SK-N-SH (cell line): ENCODE results near the gene PLEKHG7. TPM values are rescaled to one million over a fixed set of nuclear protein-coding genes. Genes with fewer than 3 reads are reported as not detected.

ENCODE experiments used
- CTCF ChIA-PET: fragments of 300-600, 350-600 bp; formaldehyde crosslinking; extraction: SDS; loops from one replicate; lab custom pipeline; 2021; lab: Yijun Ruan, JAX
- POLR2A ChIA-PET: fragments of 350-600 bp; sonication (Branson Sonifier 250); formaldehyde crosslinking; extraction: SDS; loops from one replicate; lab custom pipeline; 2020; ENCODE audit warnings: antibody characterized with exemption, inconsistent platforms; lab: Yijun Ruan, JAX
- DNase-seq: peaks from one replicate; pipeline ENCODE4 v3.0.0; 2012
- H2AFZ ChIP-seq: fragments of 200-600 bp; sonication (generic); 2 replicates; pipeline ENCODE4 v1.8.1; 2016; ENCODE audit warnings: antibody characterized with exemption, mild to moderate bottlenecking, low read depth
- H3F3A ChIP-seq: fragments of 200-600 bp; sonication (generic); replicated peaks from 2 replicates; pipeline ENCODE3; 2016; ENCODE audit warnings: antibody characterized with exemption, mild to moderate bottlenecking; ENCODE audit not compliant: insufficient read depth
- H3K27ac ChIP-seq, 2 experiments: fragments of 200-500 bp in 1 of 2; fragments of 200-600 bp in 1 of 2; sonication (Bioruptor generic) in 1 of 2; sonication (generic), shearing (Covaris generic) in 1 of 2; 2 replicates each; pipeline versions ENCODE4 v1.5.1 to v1.6.1; 2014 to 2016; ENCODE audit warnings: low read depth in 2 of 2, inconsistent platforms in 1 of 2, low read length in 1 of 2, mild to moderate bottlenecking in 1 of 2, mixed read lengths in 1 of 2
- H3K27me3 ChIP-seq: fragments of 200-600 bp; sonication (generic), shearing (Covaris generic); 2 replicates; pipeline ENCODE4 v1.6.1; 2016; ENCODE audit warnings: mixed run types; ENCODE audit not compliant: insufficient read depth
- H3K36me3 ChIP-seq, 2 experiments: fragments of 200-500 bp in 1 of 2; fragments of 200-600 bp in 1 of 2; sonication (Bioruptor generic) in 1 of 2; sonication (generic) in 1 of 2; replicated peaks in 1 of 2; 2 replicates each; pipeline versions ENCODE3 to v1.5.1; 2014 to 2016; ENCODE audit warnings: low read length in 1 of 2, mild to moderate bottlenecking in 1 of 2; ENCODE audit not compliant: insufficient read depth in 2 of 2, control insufficient read depth in 1 of 2
- H3K4me1 ChIP-seq, 2 experiments: fragments of 200-500 bp in 1 of 2; fragments of 200-600 bp in 1 of 2; sonication (Bioruptor generic) in 1 of 2; sonication (generic), shearing (Covaris generic) in 1 of 2; 2 replicates each; pipeline versions ENCODE4 v1.5.1 to v1.6.1; 2014 to 2016; ENCODE audit warnings: low read depth in 1 of 2, low read length in 1 of 2, mixed run types in 1 of 2; ENCODE audit not compliant: insufficient read depth in 2 of 2, control insufficient read depth in 1 of 2
- H3K4me2 ChIP-seq: fragments of 200-600 bp; sonication (generic), shearing (Covaris generic); 2 replicates; pipeline ENCODE4 v1.6.1; 2017; ENCODE audit warnings: mixed run types
- H3K4me3 ChIP-seq, 2 experiments: fragments of 200-500 bp in 1 of 2; fragments of 200-600 bp in 1 of 2; sonication (Bioruptor generic) in 1 of 2; sonication (generic), shearing (Covaris generic) in 1 of 2; 2 replicates each; pipeline versions ENCODE4 v1.5.1 to v1.8.1; 2014 to 2016; ENCODE audit warnings: low read depth in 2 of 2, inconsistent platforms in 1 of 2, low read length in 1 of 2, mild to moderate bottlenecking in 1 of 2, mixed read lengths in 1 of 2, moderate library complexity in 1 of 2
- H3K79me2 ChIP-seq: fragments of 200-600 bp; sonication (generic); 2 replicates; pipeline ENCODE4 v1.8.1; 2017; ENCODE audit warnings: mild to moderate bottlenecking; ENCODE audit not compliant: insufficient read depth
- H3K9ac ChIP-seq: fragments of 200-600 bp; sonication (generic); 2 replicates; pipeline ENCODE4 v1.6.1; 2017; ENCODE audit warnings: mixed run types
- H3K9me2 ChIP-seq: fragments of 200-600 bp; sonication (generic); 2 replicates; pipeline ENCODE4 v1.6.1; 2017; ENCODE audit warnings: mixed run types
- H3K9me3 ChIP-seq: fragments of 200-600 bp; sonication (generic); 2 replicates; pipeline ENCODE4 v1.6.1; 2017; ENCODE audit warnings: mixed run types, mild to moderate bottlenecking, moderate library complexity
- H4K20me1 ChIP-seq: fragments of 200-600 bp; sonication (generic); 2 replicates; pipeline ENCODE4 v1.6.1; 2017; ENCODE audit warnings: mild to moderate bottlenecking, mixed run types; ENCODE audit not compliant: insufficient read depth
- CTCF ChIP-seq: fragments of 200-600 bp; sonication (generic); IDR thresholded peaks from 2 replicates; pipeline ENCODE4 v1.6.1; 2017; ENCODE audit warnings: antibody characterized with exemption, mild to moderate bottlenecking, moderate library complexity
- EP300 ChIP-seq, 2 experiments: IDR thresholded peaks; 2 replicates each; pipeline versions ENCODE4 v1.4.0 to v1.6.1; 2012; ENCODE audit warnings: borderline replicate concordance in 1 of 2, low read depth in 1 of 2, low read length in 1 of 2
- FOXJ3 ChIP-seq: sonication (generic); formaldehyde crosslinking; IDR thresholded peaks from 2 replicates; pipeline ENCODE4 v1.5.1; 2020; ENCODE audit warnings: mild to moderate bottlenecking, missing genetic modification reagents
- FOXM1 ChIP-seq: IDR thresholded peaks from 2 replicates; pipeline ENCODE4 v1.4.0; 2012; ENCODE audit warnings: low read depth, mild to moderate bottlenecking
- GABPA ChIP-seq: IDR thresholded peaks from 2 replicates; pipeline ENCODE4 v1.4.0; 2012; ENCODE audit warnings: low read depth, mild to moderate bottlenecking
- GATA2 ChIP-seq: sonication (generic); formaldehyde crosslinking; IDR thresholded peaks from 2 replicates; pipeline ENCODE4 v1.5.0; 2020; ENCODE audit warnings: mild to moderate bottlenecking, missing genetic modification reagents
- MEF2A ChIP-seq: IDR thresholded peaks from 2 replicates; pipeline ENCODE4 v1.4.0; 2012; ENCODE audit warnings: low read depth, borderline replicate concordance
- MXI1 ChIP-seq: IDR thresholded peaks from 2 replicates; pipeline ENCODE4 v1.6.1; 2012; ENCODE audit warnings: mild to moderate bottlenecking, low read depth, low read length, improper control_type of control experiment
- NFIC ChIP-seq: IDR thresholded peaks from 2 replicates; pipeline ENCODE4 v1.4.0; 2012; ENCODE audit warnings: borderline replicate concordance
- PBX3 ChIP-seq: IDR thresholded peaks from 2 replicates; pipeline ENCODE4; 2012
- POLR2AphosphoS5 ChIP-seq: IDR thresholded peaks from 2 replicates; pipeline ENCODE4 v1.6.1; 2012; ENCODE audit warnings: low read depth, low read length
- RAD21 ChIP-seq: IDR thresholded peaks from 2 replicates; pipeline ENCODE4 v1.6.1; 2012; ENCODE audit warnings: mild to moderate bottlenecking, low read length
- RCOR1 ChIP-seq: fragments of 150-350 bp; IDR thresholded peaks from 2 replicates; pipeline ENCODE4 v1.6.1; 2017; ENCODE audit warnings: antibody characterized with exemption, low read length
- RXRA ChIP-seq: IDR thresholded peaks from 2 replicates; pipeline ENCODE4 v1.4.0; 2012; ENCODE audit warnings: low read depth, mild to moderate bottlenecking, borderline replicate concordance
- TAF1 ChIP-seq: IDR thresholded peaks from 2 replicates; pipeline ENCODE4 v1.6.1; 2012; ENCODE audit warnings: low read depth, mild to moderate bottlenecking, low read length, moderate library complexity, borderline replicate concordance
- TEAD4 ChIP-seq: IDR thresholded peaks from 2 replicates; pipeline ENCODE4 v1.4.0; 2012; ENCODE audit warnings: mild to moderate bottlenecking, borderline replicate concordance; ENCODE audit not compliant: insufficient read depth
- YY1 ChIP-seq: IDR thresholded peaks from 2 replicates; pipeline ENCODE4 v1.4.0; 2012; ENCODE audit warnings: low read depth, mild to moderate bottlenecking
- ZBTB33 ChIP-seq: IDR thresholded peaks from 2 replicates; pipeline ENCODE4 v1.4.0; 2012; ENCODE audit warnings: low read depth, borderline replicate concordance
- polyA plus RNA-seq, 3 experiments: library from polyadenylated mRNA; depleted of rRNA; stranded (reverse); fragments of >200 nt; gene quantifications; 2 replicates each; pipeline ENCODE4 v1.2.3, GENCODE V29; 2012

Gene PLEKHG7
- polyA plus RNA-seq, 1 of the 3 experiments (the other 2 are of a cell fraction) = not detected

- Histone ChIP-seq H3K27me3 (no peaks in the 10 kb centered on the region), H3K4me3 (no peak overlapping the region), H3K9me2 (no peaks in the 10 kb centered on the region), H3K9ac (no peak overlapping the region), H3K9me3 (no peaks in the 10 kb centered on the region), H3K36me3 (no peaks in the 10 kb centered on the region), H3K4me2 (no peak overlapping the region), H3K4me1 (no peaks in the 10 kb centered on the region), H2AFZ (no peak overlapping the region), H3K79me2 (no peaks in the 10 kb centered on the region), H3K27ac (no peak overlapping the region), H3F3A (no peaks in the 10 kb centered on the region), H4K20me1 (no peaks in the 10 kb centered on the region)
- no peak for DNase-seq
- ChIA-PET CTCF (no interaction called here), POLR2A (no interaction called here)
- TF ChIP-seq TAF1 (no peak), RCOR1 (no peak), PBX3 (no peak), EP300 (IDR thresholded peaks at IDR 0.05; ENCODE audit: borderline replicate concordance in 1 of 2, low read depth in 1 of 2, low read length in 1 of 2) (no peak), NFIC (no peak), RXRA (no peak), TEAD4 (no peak), ZBTB33 (no peak), YY1 (no peak), FOXM1 (no peak), MEF2A (no peak), GATA2 (CRISPR knock-in tag) (no peak), CTCF (no peak), RAD21 (no peak), FOXJ3 (CRISPR knock-in tag) (no peak), POLR2AphosphoS5 (no peak), MXI1 (no peak), GABPA (no peak)
Observed at GRCh38 chr12:92698474-92698873, 4.3 kb upstream of the PLEKHG7 start.
